G401 (cell line): ENCODE results near the gene LRCH1. TPM values are rescaled to one million over a fixed set of nuclear protein-coding genes. Genes with fewer than 3 reads are reported as not detected.

Source experiments
- DNase-seq: peaks from one replicate; pipeline ENCODE4 v3.0.0-alpha.2; 2015; ENCODE audit warnings: low spot score
- in situ Hi-C: cut with HindIII; loops from 2 replicates; pipeline ENCODE4 v1.10.0; 2016; ENCODE audit warnings: low sequenced_read_pairs, mixed read lengths
- total RNA-seq: library from RNA; depleted of rRNA; stranded (reverse); fragments of >200 nt; shearing (Covaris generic); gene quantifications from 2 replicates; pipeline ENCODE4 v1.2.3, GENCODE V29; 2014

Gene LRCH1
- total RNA-seq, 1 experiment from 2014 or later, result 0.85 TPM

GRCh38 chr13:46605076-46605824, 52.3 kb downstream of the LRCH1 start:
- DNase-seq, result no peak
- in situ Hi-C loops, result no loop called here

- in situ Hi-C loops, result no loop called here
- no peak for DNase-seq
Measured at GRCh38 chr13:46605825-46606554, 53.0 kb downstream of the LRCH1 start.

- in situ Hi-C loops, result no loop called here
- DNase-seq, result no peak
Measured at GRCh38 chr13:46606970-46607369, 54.0 kb downstream of the LRCH1 start.

GRCh38 chr13:46607768-46608564, 55.0 kb downstream of the LRCH1 start:
- no peak for DNase-seq
- in situ Hi-C loops, result no loop called here

GRCh38 chr13:46609052-46609451, 56.1 kb downstream of the LRCH1 start:
- peak; percentile 40 for DNase-seq
- in situ Hi-C loops, result no loop called here

GRCh38 chr13:46609726-46610125, 56.8 kb downstream of the LRCH1 start:
- in situ Hi-C loops, result no loop called here

GRCh38 chr13:46612267-46612666, 59.3 kb downstream of the LRCH1 start:
- in situ Hi-C loops, result no loop called here

More at GRCh38 chr13:46609726-46610125, 56.8 kb downstream of the LRCH1 start:
- DNase-seq, result no peak

GRCh38 chr13:46613409-46614049, 60.6 kb downstream of the LRCH1 start:
- in situ Hi-C loops, result no loop called here
- DNase-seq, result no peak

More at GRCh38 chr13:46612267-46612666, 59.3 kb downstream of the LRCH1 start:
- DNase-seq, result no peak

GRCh38 chr13:46614582-46614981, 61.6 kb downstream of the LRCH1 start:
- DNase-seq, result no peak
- in situ Hi-C loops, result no loop called here

- DNase-seq, result no peak
- in situ Hi-C loops, result no loop called here
Measured at GRCh38 chr13:46615888-46616531, 63.0 kb downstream of the LRCH1 start.

- in situ Hi-C loops, result no loop called here
- DNase-seq, result no peak
Measured at GRCh38 chr13:46617229-46617721, 64.3 kb downstream of the LRCH1 start.

GRCh38 chr13:46617885-46618284, 64.9 kb downstream of the LRCH1 start:
- in situ Hi-C loops, result no loop called here
- DNase-seq, result no peak

GRCh38 chr13:46618694-46619254, 65.8 kb downstream of the LRCH1 start:
- no peak for DNase-seq
- in situ Hi-C loops, result no loop called here

GRCh38 chr13:46620029-46620428, 67.1 kb downstream of the LRCH1 start:
- DNase-seq, result no peak
- in situ Hi-C loops, result no loop called here

GRCh38 chr13:46620471-46620870, 67.5 kb downstream of the LRCH1 start:
- in situ Hi-C loops, result no loop called here
- DNase-seq, result no peak

- DNase-seq, result peak; percentile 51
- in situ Hi-C loops, result no loop called here
Measured at GRCh38 chr13:46621133-46621532, 68.2 kb downstream of the LRCH1 start.

- in situ Hi-C loops, result no loop called here
- peak; percentile 46 for DNase-seq
Measured at GRCh38 chr13:46621792-46622629, 69.0 kb downstream of the LRCH1 start.
